HG03565 (cell line): ENCODE measurements around the gene DPYSL4.
"Not testable (repeated sequence)": the region's sequence is repeated elsewhere in the genome, so short reads cannot be mapped to it uniquely, and the experiment has no call there.

Experiments used
- ATAC-seq: cut with Tn5 transposase; IDR thresholded peaks from one replicate; pipeline ENCODE4 v1.9.1; 2021; ENCODE audit warnings: mild to moderate bottlenecking, moderate library complexity; ENCODE audit not compliant: unreplicated experiment

DPYSL4 gene

DNA sequence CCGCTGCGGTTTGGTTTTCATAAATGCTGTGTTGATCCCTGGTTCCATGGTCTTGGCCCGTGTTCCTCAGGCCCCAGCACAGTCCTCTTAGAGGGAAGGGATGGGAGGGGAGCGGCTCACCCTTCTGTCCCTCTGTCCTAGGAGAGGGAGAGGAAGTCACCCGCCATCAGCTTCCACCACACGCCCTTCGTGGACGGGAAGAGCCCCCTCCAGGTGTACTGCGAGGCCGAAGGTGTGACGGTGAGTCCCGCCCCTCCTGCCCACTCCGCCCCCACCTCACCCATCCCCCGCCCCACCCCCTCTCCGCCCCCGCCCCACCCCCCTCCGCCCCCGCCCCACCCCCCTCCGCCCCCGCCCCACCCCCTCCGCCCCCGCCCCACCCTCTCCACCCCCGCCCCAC lies 37.5 kb upstream of the DPYSL4 start:
- no peak for ATAC-seq

DNA sequence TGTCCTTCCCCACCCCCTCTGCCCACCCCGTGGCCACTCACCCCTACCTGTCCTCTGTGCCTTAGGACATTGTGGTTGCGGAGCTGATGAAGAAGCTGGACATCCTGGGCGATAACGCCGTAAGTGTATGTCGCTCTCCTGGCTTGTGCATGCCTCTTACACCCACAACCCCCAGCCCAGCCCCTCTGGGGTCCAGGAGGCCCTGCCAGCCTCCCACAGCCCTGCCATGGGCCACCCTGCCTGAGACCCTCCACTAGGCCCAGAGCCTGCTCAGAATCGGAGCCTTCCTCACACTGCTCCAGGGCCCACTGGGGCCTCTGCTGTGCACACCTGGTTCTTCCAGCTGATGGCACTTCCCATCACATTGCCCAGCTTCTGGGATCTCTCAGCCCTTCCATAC lies 36.8 kb upstream of the DPYSL4 start:
- no peak for ATAC-seq

DNA sequence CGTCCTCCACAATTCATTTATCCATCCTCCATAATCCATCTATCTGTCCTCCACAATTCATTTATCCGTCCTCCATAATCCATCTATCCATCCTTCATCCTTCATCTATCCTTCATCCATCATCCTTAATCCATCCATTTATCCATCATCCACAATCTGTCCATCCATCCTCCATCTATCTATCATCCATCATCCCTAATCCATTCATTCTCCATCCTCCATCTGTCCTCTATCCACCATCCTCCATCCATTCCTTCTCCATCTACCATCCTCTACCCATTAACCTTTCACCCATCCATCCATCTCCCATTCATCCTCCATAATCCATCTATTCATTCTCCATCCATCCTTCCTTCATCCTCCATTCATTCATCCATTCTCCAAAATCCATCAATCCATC lies 36.0 kb upstream of the DPYSL4 start:
- no peak for ATAC-seq

DNA sequence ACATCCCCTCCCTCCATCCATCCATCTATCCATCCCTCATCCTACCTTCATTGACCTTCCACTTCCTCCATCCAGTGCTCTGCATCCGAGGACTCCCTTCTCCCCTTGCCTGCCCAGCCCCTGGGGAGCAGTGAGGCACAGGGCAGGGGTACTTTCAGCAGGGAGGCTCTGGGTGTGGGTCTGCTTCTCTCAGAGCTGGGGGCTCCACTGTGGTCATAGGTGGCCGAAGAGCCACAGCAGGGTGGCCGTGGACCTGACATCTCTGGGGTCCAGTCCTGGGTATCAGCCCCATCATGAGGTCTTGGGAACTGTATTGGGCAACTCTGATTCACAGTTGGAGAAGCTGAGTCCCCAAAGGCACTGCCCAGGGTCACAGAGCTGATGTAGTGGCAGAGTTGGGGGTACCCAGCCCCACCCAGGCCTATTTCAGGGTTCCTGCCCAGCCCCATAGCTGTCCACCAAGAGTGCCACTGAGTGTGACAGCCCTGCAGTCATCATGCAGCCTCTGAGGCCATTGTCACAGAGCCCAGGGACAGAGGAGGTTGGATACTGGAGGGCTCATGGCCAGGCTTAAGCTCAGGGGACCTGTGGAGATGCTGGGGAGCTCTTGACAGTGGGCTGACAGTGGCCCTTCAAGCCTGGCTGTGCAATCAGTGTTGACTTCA lies 35.3 kb upstream of the DPYSL4 start:
- no peak for ATAC-seq

DNA sequence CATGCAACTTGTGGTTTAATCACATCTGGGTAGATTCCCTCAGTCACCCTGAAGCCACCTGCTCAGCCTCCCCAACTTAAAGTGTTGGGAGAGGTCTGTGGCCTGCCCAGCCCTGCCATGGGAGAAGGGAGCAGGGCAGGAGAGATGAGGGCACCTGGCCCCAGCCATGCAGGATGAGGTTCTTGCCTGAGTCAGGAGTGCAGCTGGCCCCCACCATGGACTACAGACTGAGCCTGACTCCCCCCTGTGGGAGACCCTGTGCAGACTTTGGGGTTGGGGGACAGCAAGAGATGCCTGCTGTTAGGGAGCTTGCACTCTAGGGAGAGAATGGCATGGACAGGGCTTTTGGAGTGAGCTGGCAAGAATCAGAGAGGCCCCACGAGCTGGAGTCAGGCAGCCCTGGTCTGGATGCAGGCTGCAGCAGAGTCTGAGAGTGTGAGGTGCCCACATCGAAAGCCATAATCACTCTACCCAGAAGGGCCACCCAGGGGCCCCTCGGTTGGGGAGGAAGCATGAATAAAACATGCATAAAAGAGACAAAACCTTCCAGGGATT lies 34.7 kb upstream of the DPYSL4 start:
- no peak for ATAC-seq

DNA sequence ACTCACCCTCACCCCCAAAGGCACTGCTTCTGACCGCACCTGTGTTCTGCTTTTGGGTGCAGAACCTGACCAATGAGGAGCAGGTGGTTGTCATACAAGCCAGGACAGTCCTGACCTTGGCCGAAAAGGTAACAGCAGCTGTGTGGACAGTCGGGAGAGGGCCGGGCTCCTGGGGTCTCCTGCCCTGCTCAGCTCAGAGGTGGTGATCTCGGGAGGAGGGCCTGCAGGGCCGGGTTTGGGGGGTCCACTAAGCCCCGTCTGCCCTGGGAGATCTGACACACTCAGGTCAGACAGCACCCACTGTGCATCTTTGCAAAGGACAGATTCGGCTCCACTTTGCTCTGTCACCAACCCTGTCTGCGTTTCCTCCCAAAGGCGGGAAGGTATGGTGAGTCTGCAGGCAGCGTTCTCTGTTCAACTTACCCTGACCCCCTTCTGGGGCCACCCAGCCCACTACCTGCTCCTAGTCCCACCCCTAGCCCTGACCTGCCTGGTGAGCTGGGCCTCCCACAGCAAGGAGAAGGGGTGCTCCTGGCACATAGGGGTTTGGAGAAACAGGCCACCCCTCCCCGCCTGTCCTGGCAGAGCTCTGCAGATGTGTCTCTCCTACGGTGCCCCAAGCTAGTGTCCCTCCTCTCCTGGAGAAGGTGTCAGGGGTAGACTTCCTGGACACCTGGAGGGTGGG lies 33.7 kb upstream of the DPYSL4 start:
- no peak for ATAC-seq

DNA sequence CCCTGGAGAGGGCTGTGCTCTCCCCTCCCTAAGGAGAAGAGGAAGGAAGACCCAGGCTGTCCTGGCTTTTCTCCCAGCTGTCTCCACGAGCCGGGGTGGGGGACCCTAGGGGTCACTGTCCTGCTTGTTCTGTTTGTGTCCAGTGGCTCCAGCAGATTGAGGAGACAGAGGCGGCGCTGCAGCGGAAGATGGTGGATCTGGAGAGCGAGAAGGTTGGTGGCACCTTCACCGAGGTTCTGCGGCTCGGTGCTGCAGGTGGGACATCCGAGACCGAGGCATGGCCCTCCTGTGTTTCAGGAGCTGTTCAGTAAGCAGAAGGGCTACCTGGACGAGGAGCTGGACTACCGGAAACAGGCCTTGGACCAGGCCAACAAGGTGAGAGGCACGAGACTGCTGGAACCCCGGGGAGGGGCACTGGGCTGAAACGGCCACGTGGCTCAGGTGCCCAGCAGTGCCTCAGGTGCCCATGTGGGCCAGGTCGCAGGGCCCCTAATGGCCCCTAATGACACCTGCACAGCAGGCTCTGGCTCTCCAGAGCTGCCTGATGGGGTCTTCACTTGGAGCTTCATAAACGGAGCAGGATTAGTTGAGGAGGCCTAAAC lies 33.0 kb upstream of the DPYSL4 start:
- ATAC-seq: no peak

DNA sequence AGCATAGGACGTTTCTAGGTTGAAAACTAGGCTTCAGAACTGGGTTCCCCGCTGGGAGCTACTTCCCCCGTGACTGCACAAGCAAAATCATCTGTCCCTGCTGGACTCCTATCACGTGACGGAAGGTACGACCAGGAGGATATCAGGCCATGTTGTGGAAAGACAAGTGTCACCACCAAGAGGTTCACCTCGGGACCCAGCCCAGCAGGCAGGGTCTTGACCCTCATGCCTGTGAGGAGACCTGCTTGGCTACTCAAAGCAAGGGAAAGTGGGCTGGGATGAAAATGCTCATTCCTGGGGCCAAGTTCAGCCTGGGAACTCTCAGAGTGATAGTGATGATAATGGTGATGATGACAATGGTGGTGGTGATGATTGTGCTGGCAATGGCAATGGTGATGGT lies 32.3 kb upstream of the DPYSL4 start:
- no peak for ATAC-seq

DNA sequence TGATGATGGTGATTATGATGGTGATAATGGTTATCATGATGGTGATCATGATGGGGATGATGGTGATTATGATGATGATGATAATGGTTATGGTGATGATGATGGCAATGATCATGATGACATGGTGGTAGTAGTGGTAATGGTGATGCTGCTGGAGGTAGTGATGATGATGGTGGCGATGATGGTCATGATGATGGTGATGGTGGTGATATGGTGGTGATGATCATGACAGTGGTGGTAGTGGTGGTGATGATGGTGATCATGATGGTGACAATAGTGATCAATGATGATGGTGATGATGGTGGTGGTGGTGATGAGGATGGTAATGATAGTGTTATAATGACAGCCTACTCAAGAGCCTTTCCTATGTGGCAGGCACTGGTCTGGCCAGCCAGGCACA lies 31.8 kb upstream of the DPYSL4 start:
- no peak for ATAC-seq

DNA sequence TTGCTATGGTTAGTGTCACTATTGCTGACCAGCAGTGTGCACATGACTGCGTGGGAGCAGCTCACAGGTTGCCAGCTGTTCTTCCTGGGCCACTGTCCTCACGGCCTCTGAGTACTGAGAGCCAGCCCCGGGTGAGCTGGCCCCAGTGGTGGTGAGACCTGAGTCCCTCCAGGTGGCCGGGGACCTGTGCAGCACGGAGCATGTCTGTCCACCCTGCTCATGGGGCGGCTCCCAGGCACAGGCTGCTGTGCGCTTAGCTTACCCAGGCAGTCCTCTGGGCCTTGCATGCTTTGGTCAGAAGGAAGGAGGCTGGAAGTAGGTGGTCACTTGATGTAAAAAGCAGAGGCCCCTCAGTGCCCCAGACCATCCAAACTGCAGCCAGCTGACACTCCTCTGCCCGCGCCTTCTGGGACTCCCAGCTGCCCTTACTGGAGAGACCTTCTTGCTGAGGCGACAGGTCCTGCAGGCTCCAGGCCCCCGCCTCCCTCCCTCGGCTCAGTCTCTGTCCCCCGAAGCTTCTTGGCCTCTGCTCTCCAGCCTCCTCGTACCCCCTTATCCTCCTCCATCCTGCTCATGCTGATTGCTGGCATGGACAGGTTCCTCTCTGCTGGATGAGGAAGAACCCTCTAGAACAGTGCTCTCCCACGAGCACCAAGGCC lies 30.9 kb upstream of the DPYSL4 start:
- no peak for ATAC-seq

DNA sequence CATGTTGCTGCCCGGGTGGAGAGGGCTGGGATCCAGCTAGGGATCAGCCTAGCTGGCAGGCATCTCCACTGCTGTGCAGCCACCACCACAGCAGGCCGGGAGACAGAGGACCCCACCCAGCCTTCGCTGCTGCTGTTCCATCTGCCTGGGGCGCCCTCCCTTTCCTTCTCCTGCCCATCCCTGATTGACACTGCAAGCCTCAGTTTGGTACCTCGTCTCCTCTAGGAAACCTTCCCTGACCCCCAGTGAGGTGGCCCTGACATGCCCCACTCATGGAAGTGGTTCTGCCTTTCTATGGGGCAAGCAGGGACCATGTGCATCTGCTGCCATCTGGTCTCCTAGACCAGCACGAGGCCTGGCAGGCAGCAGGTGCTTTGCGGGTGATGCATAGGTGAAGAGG lies 30.4 kb upstream of the DPYSL4 start:
- ATAC-seq: no peak

DNA sequence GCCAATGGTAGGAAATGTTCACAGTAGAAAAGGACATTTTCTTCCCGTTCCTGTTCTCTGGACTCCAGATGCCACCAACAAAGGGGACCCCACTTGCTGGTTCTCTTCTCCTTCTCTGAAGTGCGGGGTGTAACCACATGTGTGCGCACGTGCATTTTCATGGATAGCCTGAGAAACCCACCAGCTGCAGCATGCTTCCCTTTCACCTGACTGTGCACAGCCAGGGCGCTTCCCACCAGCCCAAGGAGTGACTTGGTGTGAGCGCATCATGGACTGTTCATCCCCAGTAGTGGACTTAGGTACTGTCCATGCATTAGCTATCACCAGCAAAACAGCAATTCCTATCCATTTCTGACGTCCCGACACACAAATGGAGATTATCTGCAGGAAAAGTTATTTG lies 29.6 kb upstream of the DPYSL4 start:
- ATAC-seq: no peak

DNA sequence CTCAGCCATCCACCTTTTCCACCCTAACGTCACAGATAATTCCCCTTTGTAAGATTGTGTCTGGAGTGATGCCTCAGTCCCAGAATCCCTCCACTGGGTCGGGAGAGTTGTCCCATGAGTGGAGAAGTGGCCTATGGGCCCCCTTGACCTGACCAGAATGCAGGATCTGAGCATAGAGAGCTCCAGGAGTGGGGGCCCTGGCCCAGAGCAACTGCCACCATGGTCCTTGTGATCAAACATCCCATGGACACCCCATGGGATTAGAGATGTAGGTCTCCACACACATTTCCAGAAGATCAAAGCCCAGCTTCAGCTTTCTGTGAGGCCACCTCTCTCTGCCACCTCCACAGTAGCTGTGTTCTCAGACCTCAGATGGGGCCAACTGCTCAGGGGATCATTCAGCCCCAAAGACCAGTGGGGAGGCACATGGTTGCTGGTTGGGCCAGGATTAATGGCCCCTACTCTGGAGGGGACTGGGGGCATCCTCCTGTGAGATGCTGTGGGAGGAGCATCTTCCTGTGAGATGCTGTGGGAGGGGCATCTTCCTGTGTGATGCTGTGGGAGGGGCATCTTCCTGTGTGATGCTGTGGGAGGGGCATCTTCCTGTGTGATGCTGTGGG lies 28.5 kb upstream of the DPYSL4 start:
- no peak for ATAC-seq

DNA sequence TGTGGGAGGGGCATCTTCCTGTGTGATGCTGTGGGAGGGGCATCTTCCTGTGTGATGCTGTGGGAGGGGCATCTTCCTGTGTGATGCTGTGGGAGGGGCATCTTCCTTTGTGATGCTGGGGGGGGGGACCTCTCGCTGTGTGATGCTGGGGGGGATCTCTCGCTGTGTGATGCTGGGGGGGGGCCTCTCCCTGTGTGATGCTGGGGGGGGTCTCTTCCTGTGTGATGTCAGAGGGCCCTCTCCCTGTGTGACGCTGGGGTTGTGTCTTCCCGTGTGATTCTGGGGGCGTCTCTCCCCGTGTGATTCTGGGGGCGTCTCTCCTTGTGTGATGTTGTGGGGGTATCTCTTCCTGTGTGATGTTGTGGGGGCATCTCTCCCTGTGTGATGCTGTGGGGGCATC lies 27.9 kb upstream of the DPYSL4 start:
- no peak for ATAC-seq

DNA sequence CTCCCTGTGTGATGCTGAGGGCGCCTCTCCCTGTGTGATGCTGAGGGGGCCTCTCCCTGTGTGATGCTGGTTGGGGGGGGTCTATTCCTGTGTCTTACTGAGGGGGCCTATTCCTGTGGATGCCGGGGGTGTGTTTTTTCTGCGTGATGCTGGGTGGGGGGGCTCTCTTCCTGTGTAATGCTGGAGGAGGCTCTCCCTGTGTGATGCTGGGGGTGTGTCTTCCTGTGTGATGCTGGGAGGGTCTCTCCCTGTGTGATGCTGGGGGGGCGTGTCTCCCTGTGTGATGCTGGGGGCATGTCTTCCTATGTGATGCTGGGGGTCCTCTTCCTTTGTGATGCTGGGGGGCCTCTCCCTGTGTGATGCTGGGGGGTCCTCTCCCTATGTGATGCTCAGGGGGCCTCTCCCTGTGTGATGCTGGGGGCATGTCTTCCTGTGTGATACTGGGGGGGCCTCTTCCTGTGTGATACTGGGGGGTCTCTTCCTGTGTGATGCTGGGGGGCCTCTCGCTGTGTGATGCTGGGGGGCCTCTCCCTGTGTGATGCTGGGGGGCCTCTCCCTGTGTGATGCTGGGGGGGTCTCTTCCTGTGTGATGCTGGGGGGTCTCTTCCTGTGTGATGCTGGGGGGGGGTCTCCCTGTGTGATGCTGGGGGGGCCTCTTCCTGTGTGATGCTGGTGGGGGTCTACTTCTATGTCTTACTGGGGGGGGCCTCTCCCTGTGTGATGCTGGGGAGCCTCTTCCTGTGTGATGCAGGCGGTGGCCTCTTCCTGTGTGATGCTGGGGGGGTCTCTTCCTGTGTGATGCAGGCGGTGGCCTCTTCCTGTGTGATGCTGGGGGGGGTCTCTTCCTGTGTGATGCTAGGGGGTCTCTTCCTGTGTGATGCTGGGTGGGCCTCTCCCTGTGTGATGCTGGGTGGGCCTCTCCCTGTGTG lies 27.2 kb upstream of the DPYSL4 start:
- ATAC-seq: not testable (repeated sequence)

DNA sequence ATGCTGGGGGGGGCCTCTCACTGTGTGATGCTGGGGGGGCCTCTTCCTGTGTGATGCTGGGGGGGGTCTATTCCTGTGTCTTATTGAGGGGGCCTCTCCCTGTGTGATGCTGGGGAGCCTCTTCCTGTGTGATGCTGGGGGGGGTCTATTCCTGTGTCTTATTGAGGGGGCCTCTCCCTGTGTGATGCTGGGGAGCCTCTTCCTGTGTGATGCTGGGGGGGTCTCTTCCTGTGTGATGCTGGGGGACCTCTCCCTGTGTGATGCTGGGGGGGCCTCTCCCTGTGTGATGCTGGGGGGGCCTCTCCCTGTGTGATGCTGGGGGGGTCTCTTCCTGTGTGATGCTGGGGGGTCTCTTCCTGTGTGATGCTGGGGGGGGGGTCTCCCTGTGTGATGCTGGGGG lies 26.5 kb upstream of the DPYSL4 start:
- ATAC-seq: not testable (repeated sequence)

DNA sequence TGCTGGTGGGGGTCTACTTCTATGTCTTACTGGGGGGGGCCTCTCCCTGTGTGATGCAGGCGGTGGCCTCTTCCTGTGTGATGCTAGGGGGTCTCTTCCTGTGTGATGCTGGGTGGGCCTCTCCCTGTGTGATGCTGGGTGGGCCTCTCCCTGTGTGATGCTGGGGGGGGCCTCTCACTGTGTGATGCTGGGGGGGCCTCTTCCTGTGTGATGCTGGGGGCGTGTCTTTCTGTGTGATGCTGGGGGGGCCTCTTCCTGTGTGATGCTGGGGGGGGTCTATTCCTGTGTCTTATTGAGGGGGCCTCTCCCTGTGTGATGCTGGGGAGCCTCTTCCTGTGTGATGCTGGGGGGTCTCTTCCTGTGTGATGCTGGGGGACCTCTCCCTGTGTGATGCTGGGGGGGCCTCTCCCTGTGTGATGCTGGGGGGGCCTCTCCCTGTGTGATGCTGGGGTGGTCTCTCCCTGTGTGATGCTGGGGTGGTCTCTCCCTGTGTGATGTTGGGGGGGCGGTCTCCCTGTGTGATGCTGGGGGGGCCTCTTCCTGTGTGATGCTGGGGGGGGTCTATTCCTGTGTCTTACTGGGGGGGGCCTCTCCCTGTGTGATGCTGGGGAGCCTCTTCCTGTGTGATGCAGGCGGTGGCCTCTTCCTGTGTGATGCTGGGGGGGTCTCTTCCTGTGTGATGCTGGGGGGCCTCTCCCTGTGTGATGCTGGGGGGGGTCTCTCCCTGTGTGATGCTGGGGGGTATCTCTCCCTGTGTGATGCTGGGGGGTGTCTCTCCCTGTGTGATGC lies 25.7 kb upstream of the DPYSL4 start:
- not testable (repeated sequence) for ATAC-seq

DNA sequence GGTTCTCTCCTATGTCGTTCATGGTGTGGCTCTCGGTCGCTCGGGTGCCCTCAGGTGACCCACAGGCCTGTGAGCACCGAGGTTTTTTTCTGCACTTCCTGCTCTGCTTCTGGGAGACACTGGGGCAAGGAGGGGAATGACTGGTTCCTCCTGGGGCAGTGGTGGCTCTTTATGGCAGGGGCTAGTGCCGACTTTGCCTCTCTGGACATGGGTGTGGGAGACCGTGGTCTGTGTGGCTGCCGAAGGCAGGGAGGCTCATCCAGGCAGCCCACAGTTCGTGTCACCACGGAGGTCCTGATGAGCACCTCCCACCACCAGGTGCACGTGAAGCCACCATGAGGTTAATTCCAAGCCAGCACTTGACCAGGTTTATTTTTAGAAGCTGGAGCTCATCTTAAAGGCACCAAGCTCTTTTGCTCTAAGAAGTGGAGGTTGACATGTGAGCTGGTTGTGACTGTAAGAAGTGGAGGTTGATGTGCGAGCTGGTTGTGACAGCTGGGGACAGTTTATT lies 24.7 kb upstream of the DPYSL4 start:
- ATAC-seq: no peak
